NCI-H460 (cell line): ENCODE measurements around the gene DENND1A. TPM values are rescaled to one million over a fixed set of nuclear protein-coding genes. Genes with fewer than 3 reads are reported as not detected.

Experiments used
- DNase-seq: peaks from one replicate; pipeline ENCODE4 v3.0.0-alpha.2; 2016; ENCODE audit warnings: low read depth; ENCODE audit errors: extremely low read depth
- total RNA-seq: library from RNA; depleted of rRNA; stranded (reverse); fragments of >200 nt; shearing (Covaris generic); gene quantifications from 2 replicates; pipeline ENCODE4 v1.2.3, GENCODE V29; 2014

Gene DENND1A
- total RNA-seq, 1 experiment from 2014 or later, result 32.7 TPM

- no peak for DNase-seq
Measured at GRCh38 chr9:123865226-123866000, 64.5 kb downstream of the DENND1A start.

GRCh38 chr9:123864251-123864650 is 65.7 kb downstream of the DENND1A start:
- no peak for DNase-seq

- DNase-seq, result peak; percentile 19
Measured at GRCh38 chr9:123863164-123863855, 66.6 kb downstream of the DENND1A start.

- DNase-seq, result no peak
Measured at GRCh38 chr9:123861756-123862120, 68.2 kb downstream of the DENND1A start.

- no peak for DNase-seq
Measured at GRCh38 chr9:123861086-123861755, 68.7 kb downstream of the DENND1A start.

- DNase-seq, result no peak
Measured at GRCh38 chr9:123860603-123861002, 69.3 kb downstream of the DENND1A start.

- DNase-seq, result no peak
Measured at GRCh38 chr9:123852403-123852802, 77.5 kb downstream of the DENND1A start.

- no peak for DNase-seq
Measured at GRCh38 chr9:123851851-123852250, 78.1 kb downstream of the DENND1A start.

- no peak for DNase-seq
Measured at GRCh38 chr9:123848447-123849085, 81.4 kb downstream of the DENND1A start.

- DNase-seq, result no peak
Measured at GRCh38 chr9:123846966-123847365, 83.0 kb downstream of the DENND1A start.

- DNase-seq, result no peak
Measured at GRCh38 chr9:123843703-123844102, 86.2 kb downstream of the DENND1A start.

GRCh38 chr9:123835821-123836220 is 94.1 kb downstream of the DENND1A start:
- DNase-seq, result no peak

- no peak for DNase-seq
Measured at GRCh38 chr9:123834889-123835562, 94.9 kb downstream of the DENND1A start.

GRCh38 chr9:123834218-123834888 is 95.6 kb downstream of the DENND1A start:
- no peak for DNase-seq

GRCh38 chr9:123832858-123833650 is 96.9 kb downstream of the DENND1A start:
- DNase-seq, result no peak

- DNase-seq, result no peak
Measured at GRCh38 chr9:123832176-123832575, 97.8 kb downstream of the DENND1A start.

GRCh38 chr9:123828449-123828848 is 101.5 kb downstream of the DENND1A start:
- no peak for DNase-seq

GRCh38 chr9:123825342-123826060 is 104.4 kb downstream of the DENND1A start:
- DNase-seq, result no peak
